ENCODE measurements around the gene SEC31A.
"Not testable (repeated sequence)": the region's sequence is repeated elsewhere in the genome, so short reads cannot be mapped to it uniquely, and the experiment has no call there.

SEC31A gene

GRCh38 chr4:82886147-82886942, 4.6 kb downstream of the SEC31A start:
- no peak for DNase-seq (ENCODE audit: low read depth in 2 of 2)
- peak overlapping the region in 1 of 2 donors; percentile 5 for H3K4me3 ChIP-seq (replicated peaks in 1 of 2; ENCODE audit: low read depth in 2 of 2, low read length in 2 of 2)
- TF ChIP-seq CTCF (IDR thresholded peaks at IDR 0.05; ENCODE audit: low read depth, low read length), result no peak

GRCh38 chr4:82885410-82885809, 5.5 kb downstream of the SEC31A start:
- DNase-seq (ENCODE audit: low read depth in 2 of 2), result no peak
- no peak for TF ChIP-seq CTCF (IDR thresholded peaks at IDR 0.05; ENCODE audit: low read depth, low read length)
- no peak overlapping the region for H3K4me3 ChIP-seq (replicated peaks in 1 of 2; ENCODE audit: low read depth in 2 of 2, low read length in 2 of 2)

GRCh38 chr4:82868572-82868971, 22.4 kb downstream of the SEC31A start:
- TF ChIP-seq CTCF (IDR thresholded peaks at IDR 0.05; ENCODE audit: low read depth, low read length), result no peak
- H3K4me3 ChIP-seq (replicated peaks in 1 of 2; ENCODE audit: low read depth in 2 of 2, low read length in 2 of 2), result no peak overlapping the region
- DNase-seq (ENCODE audit: low read depth in 2 of 2), result no peak

- H3K4me3 ChIP-seq (replicated peaks in 1 of 2; ENCODE audit: low read depth in 2 of 2, low read length in 2 of 2), result no peak overlapping the region
- TF ChIP-seq CTCF (IDR thresholded peaks at IDR 0.05; ENCODE audit: low read depth, low read length), result no peak
- peak; percentile 34 to 39 for DNase-seq (ENCODE audit: low read depth in 2 of 2)
These were observed 24.1 kb downstream of the SEC31A start for GRCh38 chr4:82866706-82867385.

- H3K4me3 ChIP-seq (replicated peaks in 1 of 2; ENCODE audit: low read depth in 2 of 2, low read length in 2 of 2), result not testable (repeated sequence)
- peak; percentile 16 to 53 for DNase-seq (ENCODE audit: low read depth in 2 of 2)
These were observed 24.9 kb downstream of the SEC31A start for GRCh38 chr4:82866033-82866432.

- TF ChIP-seq CTCF (IDR thresholded peaks at IDR 0.05; ENCODE audit: low read depth, low read length), result no peak
- DNase-seq (ENCODE audit: low read depth in 2 of 2), result peak; percentile 93 to 97
- H3K4me3 ChIP-seq (replicated peaks in 1 of 2; ENCODE audit: low read depth in 2 of 2, low read length in 2 of 2), result no peak overlapping the region
These were observed 25.4 kb downstream of the SEC31A start for GRCh38 chr4:82865592-82865991.

- no peak overlapping the region for H3K4me3 ChIP-seq (replicated peaks in 1 of 2; ENCODE audit: low read depth in 2 of 2, low read length in 2 of 2)
- DNase-seq (ENCODE audit: low read depth in 2 of 2), result no peak
- TF ChIP-seq CTCF (IDR thresholded peaks at IDR 0.05; ENCODE audit: low read depth, low read length), result no peak
These were observed 26.5 kb downstream of the SEC31A start for GRCh38 chr4:82864336-82864979.

Measured in cardiac fibroblast (primary cell).